ENCODE results near the gene MYO18A. TPM values are rescaled to one million over a fixed set of nuclear protein-coding genes. Genes with fewer than 3 reads are reported as not detected.
A peak's percentile ranks its signal among the peaks of the same experiment; 100 is the strongest.

The MYO18A gene
- total RNA-seq, 3 donors from 2014 or later, result 31.5 to 71.1 (median 42.3) TPM

- intact Hi-C loops (cut with DNase I; ENCODE audit: low total_unique reads), result loop anchor here (5.0 kb wide), 1 partner anchor 37 kb away; the partner anchor contains the start of gene MYO18A
- H3K4me1 ChIP-seq, result peaks cover 11 to 14% of the 10 kb centered on the region in 2 donors
- DNase-seq (ENCODE audit: low spot score in 2 of 2), result peak in 1 of 2 donors; percentile 55
- H3K27me3 ChIP-seq, result no peaks in the 10 kb centered on the region
- H3K27ac ChIP-seq, result peak overlapping the region; percentile 50
- TF ChIP-seq POLR2AphosphoS5 (IDR thresholded peaks at IDR 0.05) (no peak), CTCF (IDR thresholded peaks at IDR 0.05) (peak; percentile 44 to 71 (median 67))
- no peaks in the 10 kb centered on the region for H3K36me3 ChIP-seq
- no peaks in the 10 kb centered on the region for H3K9me3 ChIP-seq
- H3K4me3 ChIP-seq, result no peak overlapping the region
Observed at GRCh38 chr17:29145289-29146073, 34.7 kb downstream of the MYO18A start.

GRCh38 chr17:29143894-29144293 is 36.3 kb downstream of the MYO18A start:
- Histone ChIP-seq H3K27ac (no peak overlapping the region), H3K4me1 (peaks cover 0 to 3% of the 10 kb centered on the region in 2 donors)

GRCh38 chr17:29141514-29141876 is 38.7 kb downstream of the MYO18A start:
- H3K27ac ChIP-seq, result peak overlapping the region; percentile 14 to 28
- H3K4me3 ChIP-seq, result no peak overlapping the region
- H3K4me1 ChIP-seq, result peaks cover 0 to 4% of the 10 kb centered on the region in 2 donors

More at GRCh38 chr17:29143894-29144293, 36.3 kb downstream of the MYO18A start:
- TF ChIP-seq CTCF (IDR thresholded peaks at IDR 0.05) (peak in 1 of 3 donors; percentile 17), POLR2AphosphoS5 (IDR thresholded peaks at IDR 0.05) (no peak)
- H3K4me3 ChIP-seq, result no peak overlapping the region
- intact Hi-C loops (cut with DNase I; ENCODE audit: low total_unique reads), result no loop called here
- no peaks in the 10 kb centered on the region for H3K9me3 ChIP-seq
- DNase-seq (ENCODE audit: low spot score in 2 of 2), result no peak
- H3K36me3 ChIP-seq, result no peaks in the 10 kb centered on the region
- H3K27me3 ChIP-seq, result no peaks in the 10 kb centered on the region

GRCh38 chr17:29140631-29141513 is 39.3 kb downstream of the MYO18A start:
- Histone ChIP-seq H3K4me1 (peaks cover 0 to 4% of the 10 kb centered on the region in 2 donors), H3K9me3 (no peaks in the 10 kb centered on the region), H3K27ac (peak overlapping the region; percentile 14 to 82), H3K4me3 (peak overlapping the region; percentile 39 to 61 (median 44)), H3K27me3 (no peaks in the 10 kb centered on the region), H3K36me3 (no peaks in the 10 kb centered on the region)
- intact Hi-C loops (cut with DNase I; ENCODE audit: low total_unique reads), result no loop called here
- TF ChIP-seq CTCF (IDR thresholded peaks at IDR 0.05), result no peak
- TF ChIP-seq POLR2AphosphoS5 (IDR thresholded peaks at IDR 0.05), result no peak
- TF ChIP-seq POLR2A (IDR thresholded peaks at IDR 0.05), result no peak
- DNase-seq (ENCODE audit: low spot score in 2 of 2), result no peak

More at GRCh38 chr17:29141514-29141876, 38.7 kb downstream of the MYO18A start:
- no peaks in the 10 kb centered on the region for H3K27me3 ChIP-seq
- DNase-seq (ENCODE audit: low spot score in 2 of 2), result no peak
- TF ChIP-seq POLR2AphosphoS5 (IDR thresholded peaks at IDR 0.05) (no peak), CTCF (IDR thresholded peaks at IDR 0.05) (no peak), POLR2A (IDR thresholded peaks at IDR 0.05) (no peak)
- intact Hi-C loops (cut with DNase I; ENCODE audit: low total_unique reads), result no loop called here
- H3K9me3 ChIP-seq, result no peaks in the 10 kb centered on the region
- H3K36me3 ChIP-seq, result no peaks in the 10 kb centered on the region

All from breast epithelium (tissue), 4 donors.